GM23248 (cell line): Measurements from ENCODE around the gene HOXA6. TPM values are rescaled to one million over a fixed set of nuclear protein-coding genes. Genes with fewer than 3 reads are reported as not detected.

Source experiments
- DNase-seq: peaks from one replicate; pipeline ENCODE4 v3.0.0-alpha.2; 2015
- H2AFZ ChIP-seq: fragments of 200-600 bp; sonication (generic); 2 replicates; pipeline ENCODE4 v1.6.1; 2016; ENCODE audit warnings: antibody characterized with exemption
- H3F3A ChIP-seq: fragments of 200-600 bp; sonication (generic); 2 replicates; pipeline ENCODE4 v1.6.1; 2016; ENCODE audit warnings: mild to moderate bottlenecking, antibody characterized with exemption, mixed run types; ENCODE audit not compliant: insufficient read depth
- H3K27ac ChIP-seq: fragments of 200-600 bp; sonication (generic); 2 replicates; pipeline ENCODE4 v1.5.1; 2016; ENCODE audit warnings: mild to moderate bottlenecking
- H3K27me3 ChIP-seq: fragments of 200-600 bp; sonication (generic); replicated peaks from 2 replicates; pipeline ENCODE4 v1.6.1; 2016; ENCODE audit warnings: mild to moderate bottlenecking; ENCODE audit not compliant: insufficient read depth
- H3K36me3 ChIP-seq: fragments of 200-600 bp; sonication (generic); 2 replicates; pipeline ENCODE4 v1.6.1; 2016; ENCODE audit warnings: low read depth, mild to moderate bottlenecking
- H3K4me1 ChIP-seq: fragments of 200-600 bp; sonication (generic); 2 replicates; pipeline ENCODE4 v1.6.1; 2016; ENCODE audit warnings: mild to moderate bottlenecking; ENCODE audit not compliant: insufficient read depth
- H3K4me2 ChIP-seq: fragments of 200-600 bp; sonication (generic); one replicate; pipeline ENCODE4 v1.6.1; 2016; ENCODE audit warnings: mild to moderate bottlenecking; ENCODE audit not compliant: unreplicated experiment
- H3K4me3 ChIP-seq: fragments of 200-600 bp; sonication (generic); 2 replicates; pipeline ENCODE4 v1.5.1; 2016; ENCODE audit warnings: mild to moderate bottlenecking
- H3K79me2 ChIP-seq: fragments of 200-600 bp; sonication (generic); 2 replicates; pipeline ENCODE4 v1.6.1; 2016; ENCODE audit warnings: mild to moderate bottlenecking; ENCODE audit not compliant: insufficient read depth
- H3K9ac ChIP-seq: fragments of 200-600 bp; sonication (generic); 2 replicates; pipeline ENCODE4 v1.6.1; 2016; ENCODE audit warnings: mild to moderate bottlenecking
- H3K9me2 ChIP-seq: fragments of 200-600 bp; sonication (generic); 2 replicates; pipeline ENCODE4 v1.6.1; 2016; ENCODE audit warnings: mixed run types, mild to moderate bottlenecking, moderate library complexity; ENCODE audit not compliant: insufficient read depth
- H3K9me3 ChIP-seq: fragments of 200-600 bp; sonication (generic); one replicate; pipeline ENCODE4 v1.6.1; 2017; ENCODE audit warnings: low read depth
- H4K20me1 ChIP-seq: fragments of 200-600 bp; sonication (generic); 2 replicates; pipeline ENCODE4 v1.6.0; 2016; ENCODE audit not compliant: insufficient read depth
- EZH2 ChIP-seq: fragments of 200-600 bp; sonication (generic); IDR thresholded peaks from 2 replicates; pipeline ENCODE4 v1.6.1; 2018; ENCODE audit warnings: antibody characterized with exemption, mild to moderate bottlenecking; ENCODE audit not compliant: insufficient read depth, poor library complexity, severe bottlenecking
- EZH2phosphoT487 ChIP-seq: fragments of 200-600 bp; sonication (generic); IDR thresholded peaks from 2 replicates; pipeline ENCODE4 v1.6.1; 2018; ENCODE audit warnings: antibody characterized with exemption, moderate library complexity, mild to moderate bottlenecking, low read depth; ENCODE audit not compliant: insufficient read depth
- WGBS, 2 experiments: methylation state at CpG; one replicate each; pipeline ENCODE4 v1.1.6; 2015 to 2017; ENCODE audit warnings: low lambda C conversion rate in 2 of 2, low coverage in 1 of 2; ENCODE audit errors: missing lambda C conversion rate in 2 of 2; 5-methylcytosine and 5-hydroxymethylcytosine counted together
- in situ Hi-C: fragments of 300-500 bp; cut with MboI; formaldehyde crosslinking; loops from 2 replicates; pipeline ENCODE4 v1.15.0; 2020
- polyA plus RNA-seq: library from polyadenylated mRNA; unstranded; fragments of >200 nt; fragmentation: Nextera tagmentation; extraction: Ambion mirVana; gene quantifications from 2 replicates; pipeline ENCODE4 v1.2.1, GENCODE V29; 2016
- total RNA-seq: library from RNA; depleted of rRNA; stranded (reverse); fragments of >200 nt; shearing (Covaris generic); gene quantifications from 2 replicates; pipeline ENCODE4 v1.2.3, GENCODE V29; 2014

Gene HOXA6
- total and polyA plus RNA-seq, 2 experiments from 2014 or later, result 3.2 to 3.5 TPM

DNA sequence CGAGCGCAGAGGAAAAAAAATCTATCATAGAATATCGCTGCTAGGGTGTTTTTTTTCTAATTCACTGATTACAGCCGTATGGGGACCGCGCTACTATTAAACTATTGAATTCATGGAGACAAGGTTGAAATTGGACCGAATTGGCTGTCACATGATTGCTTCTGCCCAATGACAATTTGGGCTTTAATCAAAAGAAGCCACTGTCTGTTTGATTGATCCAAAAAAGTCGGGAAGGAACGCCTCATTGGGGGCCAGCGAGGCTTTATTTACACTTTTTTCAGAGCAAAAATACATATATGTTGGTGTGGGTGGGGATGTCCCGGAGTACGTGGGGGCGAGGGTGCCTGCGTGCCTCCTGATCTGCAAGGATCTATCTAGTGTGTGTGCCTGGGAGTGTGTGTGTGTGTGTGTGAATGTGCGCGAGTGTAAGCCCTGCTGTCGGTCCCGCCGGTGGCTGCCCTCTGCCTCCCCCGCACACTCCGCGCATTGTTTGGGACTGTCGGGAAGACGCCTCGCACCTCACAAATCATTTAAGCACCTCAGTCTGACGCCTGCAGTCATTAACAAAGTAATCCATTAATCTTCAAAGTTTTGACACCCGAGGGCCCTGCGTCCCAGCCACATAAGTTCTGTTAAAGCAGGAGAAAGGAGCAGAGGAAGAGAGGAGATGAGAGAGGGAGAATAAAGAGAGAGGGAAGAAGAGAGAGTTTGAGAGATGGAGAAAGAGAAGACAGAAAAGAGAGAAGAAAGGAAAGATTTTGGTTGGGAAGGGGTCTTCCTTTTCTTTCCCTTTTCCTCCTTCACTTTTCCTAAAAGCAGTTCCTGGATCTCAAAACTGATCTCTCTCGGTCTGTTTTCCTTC is 44.8 kb downstream of the HOXA6 start, which contains the start of gene HOXA2:
TSS of gene HOXA2 (minus strand) at position 103 of the 862 bp plus-strand sequence. CDS start 183 bp downstream, outside the sequence.
- Histone ChIP-seq H3K9me3 (no peaks in the 10 kb centered on the region), H3K36me3 (peaks cover 24% of the 10 kb centered on the region), H3K9ac (no peak within 1 kb of the TSS), H3K79me2 (peaks cover 39% of the 10 kb centered on the region), H3K4me3 (no peak within 1 kb of the TSS), H3K27ac (no peak within 1 kb of the TSS), H4K20me1 (no peaks in the 10 kb centered on the region), H3K27me3 (no peaks in the 10 kb centered on the region), H3K4me2 (no peak within 1 kb of the TSS), H3F3A (peaks cover 16% of the 10 kb centered on the region; the same call in 1 of the 2 replicates), H2AFZ (no peak within 1 kb of the TSS), H3K9me2 (no peaks in the 10 kb centered on the region), H3K4me1 (peaks cover 8% of the 10 kb centered on the region; the same call in 1 of the 2 replicates)
- WGBS, 2 experiments, result 91 to 92% methylated on average over 29 of the region's 29 CpGs
- TF ChIP-seq EZH2phosphoT487 (no peak), EZH2 (no peak)
- in situ Hi-C loops, result loop anchor here (10.0 kb wide), 1 partner anchor 248 kb away; no protein-coding TSS in a partner anchor
- no peak for DNase-seq

DNA sequence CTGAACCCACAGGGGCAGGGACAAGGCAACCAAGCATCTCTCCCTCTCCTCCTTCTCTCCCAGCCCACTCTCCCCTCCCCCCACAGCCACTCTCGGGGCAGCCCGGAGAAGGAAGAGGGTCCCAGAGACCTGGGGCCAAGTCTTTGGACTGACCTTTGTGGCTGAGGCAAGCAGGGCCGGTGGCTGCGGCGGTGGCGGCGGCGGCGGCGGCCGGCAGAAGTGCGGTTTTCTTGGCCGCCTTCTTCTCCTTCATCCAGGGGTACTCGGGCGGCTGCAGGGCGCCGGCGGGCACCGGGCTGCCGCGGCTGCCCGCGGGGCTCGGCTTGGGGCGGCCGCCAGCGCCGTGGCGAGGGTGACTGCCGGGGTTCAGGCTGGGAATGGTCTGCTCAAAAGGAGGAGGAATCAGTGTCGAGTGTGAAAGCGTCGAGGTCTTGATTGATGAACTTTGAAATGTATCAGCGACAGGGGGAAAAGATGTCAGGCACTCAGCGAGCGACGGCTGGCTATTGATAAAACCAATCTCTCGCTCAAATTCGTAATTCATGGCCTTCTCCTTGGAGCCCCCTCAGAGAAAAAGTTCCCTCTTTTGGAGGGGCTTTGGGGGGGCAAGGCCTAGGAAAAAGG is 45.5 kb downstream of the HOXA6 start:
- Histone ChIP-seq H3K9me3 (no peaks in the 10 kb centered on the region), H4K20me1 (no peaks in the 10 kb centered on the region), H2AFZ (no peak overlapping the region), H3K27ac (no peak overlapping the region), H3K4me1 (peaks cover 8% of the 10 kb centered on the region; the same call in 1 of the 2 replicates), H3K27me3 (no peaks in the 10 kb centered on the region), H3K4me2 (no peak overlapping the region), H3K9ac (no peak overlapping the region), H3K79me2 (peaks cover 47% of the 10 kb centered on the region), H3K9me2 (no peaks in the 10 kb centered on the region), H3K4me3 (no peak overlapping the region), H3K36me3 (peaks cover 21% of the 10 kb centered on the region), H3F3A (peaks cover 21% of the 10 kb centered on the region)
- 72 to 80% methylated on average over 28 to 39 of the region's 39 CpGs for WGBS, 2 experiments
- DNase-seq, result no peak
- no peak for TF ChIP-seq EZH2phosphoT487
- TF ChIP-seq EZH2, result no peak
- in situ Hi-C loops, result loop anchor here (10.0 kb wide), 1 partner anchor 247 kb away; no protein-coding TSS in a partner anchor

DNA sequence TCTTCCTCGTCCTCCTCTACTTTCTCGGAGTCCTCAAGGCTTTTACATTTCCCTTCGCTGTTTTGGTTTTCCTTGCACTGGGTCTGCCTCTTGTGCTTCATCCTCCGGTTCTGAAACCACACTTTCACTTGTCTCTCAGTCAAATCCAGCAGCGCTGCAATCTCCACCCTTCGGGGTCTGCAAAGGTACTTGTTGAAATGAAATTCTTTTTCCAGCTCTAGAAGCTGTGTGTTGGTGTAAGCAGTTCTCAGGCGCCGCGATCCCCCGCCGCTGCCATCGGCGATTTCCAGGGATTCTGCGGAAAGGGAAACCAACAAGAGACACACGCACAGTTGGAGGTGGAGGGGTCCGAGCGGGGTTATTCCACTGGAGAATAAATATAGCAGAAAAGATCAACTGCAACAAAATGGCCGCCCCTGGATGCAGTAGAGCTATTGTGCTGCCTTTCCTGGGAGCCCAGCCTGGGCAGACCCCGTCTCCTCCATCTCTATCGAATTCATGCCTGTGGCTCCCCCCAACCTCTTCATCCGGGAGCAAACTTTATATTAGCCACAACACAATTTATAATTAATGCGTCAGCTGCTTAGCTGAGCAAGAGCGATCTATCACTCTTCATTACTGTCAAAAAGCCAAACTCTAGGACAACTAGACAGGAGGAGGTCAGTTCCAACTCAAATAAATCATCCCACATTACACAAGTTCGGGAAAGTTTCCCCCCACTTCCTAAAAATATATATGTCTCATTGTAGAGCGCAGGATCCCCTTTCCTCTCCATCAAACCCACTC is 46.2 kb downstream of the HOXA6 start:
- TF ChIP-seq EZH2 (no peak), EZH2phosphoT487 (no peak)
- DNase-seq, result no peak
- Histone ChIP-seq H3K36me3 (peaks cover 18% of the 10 kb centered on the region), H3K27ac (no peak overlapping the region), H4K20me1 (no peaks in the 10 kb centered on the region), H3K4me1 (peaks cover 8% of the 10 kb centered on the region; the same call in 1 of the 2 replicates), H3K4me2 (no peak overlapping the region), H3K9ac (no peak overlapping the region), H3K9me3 (no peaks in the 10 kb centered on the region), H3K9me2 (no peaks in the 10 kb centered on the region), H3K79me2 (peaks cover 54% of the 10 kb centered on the region), H3K4me3 (no peak overlapping the region), H3F3A (peaks cover 22% of the 10 kb centered on the region), H2AFZ (no peak overlapping the region), H3K27me3 (no peaks in the 10 kb centered on the region)
- WGBS, 2 experiments, result 95 to 97% methylated on average over 25 of the region's 25 CpGs
- in situ Hi-C loops, result loop anchor here (10.0 kb wide), 1 partner anchor 247 kb away; no protein-coding TSS in a partner anchor
